Measurements from ENCODE around the gene SUCO.

DNA sequence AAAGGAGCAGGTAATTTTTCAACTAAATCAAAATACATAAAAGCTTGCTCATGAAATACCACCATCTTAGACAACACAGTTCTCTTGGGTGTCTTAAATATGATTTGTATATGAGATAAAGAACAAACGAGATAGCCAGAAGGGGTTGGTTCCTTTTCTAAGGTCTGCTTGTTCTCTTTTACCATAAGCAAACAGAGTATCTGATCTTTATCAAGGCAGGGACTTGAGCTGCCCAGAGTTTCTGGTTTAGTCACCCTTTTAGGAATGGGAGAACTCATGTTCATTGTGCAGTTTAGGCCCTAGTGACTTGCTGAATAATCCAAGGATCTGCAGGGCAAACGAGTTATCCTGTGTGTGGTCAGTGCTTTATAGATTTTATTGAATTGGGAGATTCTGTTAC lies 3.0 kb upstream of the SUCO start:
- no peak for TF ChIP-seq CTCF (IDR thresholded peaks at IDR 0.05; ENCODE audit: low read depth, low read length)
- no peak for TF ChIP-seq EZH2phosphoT487 (IDR thresholded peaks at IDR 0.05; ENCODE audit: low read depth)
